Stomach (tissue), 4 donors: ENCODE results near the gene RPS3A.

Experiments
- EP300 ChIP-seq: sonication (generic); formaldehyde crosslinking; IDR thresholded peaks from one replicate; pipeline ENCODE4 v1.6.1; 2017; ENCODE audit warnings: antibody characterized with exemption
- POLR2A ChIP-seq, 4 donors: fragments of 450-650 bp; IDR thresholded peaks; one replicate each; pipeline ENCODE4 v1.6.1; 2016; ENCODE audit warnings: antibody characterized with exemption in 4 of 4, control low read depth in 2 of 4, mild to moderate bottlenecking in 1 of 4, moderate library complexity in 1 of 4
- POLR2AphosphoS5 ChIP-seq, 3 donors: sonication (generic); formaldehyde crosslinking; IDR thresholded peaks; one replicate each; pipeline ENCODE4 v1.6.1; 2016; ENCODE audit warnings: antibody characterized with exemption in 3 of 3
- TF ChIP-seq, protein P1 (sequence below), 7 experiments: fragments of 450-650 bp in 4 of 7; fragments of 200-600 bp in 3 of 7; sonication (generic) in 3 of 7; IDR thresholded peaks; one replicate each; pipeline ENCODE4 v1.5.1; 2016 to 2019; ENCODE audit warnings: antibody characterized with exemption in 7 of 7, control low read depth in 2 of 7, mild to moderate bottlenecking in 1 of 7

DNA sequence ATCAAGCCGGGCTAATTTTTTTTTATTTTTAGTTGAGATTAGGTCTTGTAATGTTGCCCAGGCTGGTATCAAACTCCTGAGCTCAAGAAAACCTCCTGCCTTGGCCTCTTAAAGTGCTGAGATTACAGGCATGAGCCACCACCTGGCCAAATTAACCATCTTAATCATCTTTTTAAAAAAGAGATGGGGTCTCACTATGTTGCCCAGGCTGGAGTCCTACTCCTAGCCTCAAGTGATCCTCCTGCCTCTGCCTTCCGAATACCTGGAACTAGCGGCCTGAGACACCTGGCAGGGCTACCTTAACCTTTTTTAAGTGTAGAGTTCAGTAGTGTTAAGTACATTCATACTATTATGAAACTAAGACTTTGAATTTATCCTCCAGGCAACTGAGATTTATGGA is 1.7 kb upstream of the RPS3A start:
- no peak for TF ChIP-seq POLR2AphosphoS5 (IDR thresholded peaks at IDR 0.05)
- TF ChIP-seq, protein P1, sequence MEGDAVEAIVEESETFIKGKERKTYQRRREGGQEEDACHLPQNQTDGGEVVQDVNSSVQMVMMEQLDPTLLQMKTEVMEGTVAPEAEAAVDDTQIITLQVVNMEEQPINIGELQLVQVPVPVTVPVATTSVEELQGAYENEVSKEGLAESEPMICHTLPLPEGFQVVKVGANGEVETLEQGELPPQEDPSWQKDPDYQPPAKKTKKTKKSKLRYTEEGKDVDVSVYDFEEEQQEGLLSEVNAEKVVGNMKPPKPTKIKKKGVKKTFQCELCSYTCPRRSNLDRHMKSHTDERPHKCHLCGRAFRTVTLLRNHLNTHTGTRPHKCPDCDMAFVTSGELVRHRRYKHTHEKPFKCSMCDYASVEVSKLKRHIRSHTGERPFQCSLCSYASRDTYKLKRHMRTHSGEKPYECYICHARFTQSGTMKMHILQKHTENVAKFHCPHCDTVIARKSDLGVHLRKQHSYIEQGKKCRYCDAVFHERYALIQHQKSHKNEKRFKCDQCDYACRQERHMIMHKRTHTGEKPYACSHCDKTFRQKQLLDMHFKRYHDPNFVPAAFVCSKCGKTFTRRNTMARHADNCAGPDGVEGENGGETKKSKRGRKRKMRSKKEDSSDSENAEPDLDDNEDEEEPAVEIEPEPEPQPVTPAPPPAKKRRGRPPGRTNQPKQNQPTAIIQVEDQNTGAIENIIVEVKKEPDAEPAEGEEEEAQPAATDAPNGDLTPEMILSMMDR (IDR thresholded peaks at IDR 0.05), result no peak
- TF ChIP-seq POLR2A (IDR thresholded peaks at IDR 0.05), result no peak
- TF ChIP-seq EP300, result no peak
